Stomach (tissue), 4 donors: ENCODE data around the gene YIPF1.

Experiments used
- EP300 ChIP-seq: sonication (generic); formaldehyde crosslinking; IDR thresholded peaks from one replicate; pipeline ENCODE4 v1.6.1; 2017; ENCODE audit warnings: antibody characterized with exemption
- POLR2A ChIP-seq, 4 donors: fragments of 450-650 bp; IDR thresholded peaks; one replicate each; pipeline ENCODE4 v1.6.1; 2016; ENCODE audit warnings: antibody characterized with exemption in 4 of 4, control low read depth in 2 of 4, mild to moderate bottlenecking in 1 of 4, moderate library complexity in 1 of 4
- POLR2AphosphoS5 ChIP-seq, 3 donors: sonication (generic); formaldehyde crosslinking; IDR thresholded peaks; one replicate each; pipeline ENCODE4 v1.6.1; 2016; ENCODE audit warnings: antibody characterized with exemption in 3 of 3
- TF ChIP-seq, protein P1 (sequence below), 7 experiments: fragments of 450-650 bp in 4 of 7; fragments of 200-600 bp in 3 of 7; sonication (generic) in 3 of 7; IDR thresholded peaks; one replicate each; pipeline ENCODE4 v1.5.1; 2016 to 2019; ENCODE audit warnings: antibody characterized with exemption in 7 of 7, control low read depth in 2 of 7, mild to moderate bottlenecking in 1 of 7

DNA sequence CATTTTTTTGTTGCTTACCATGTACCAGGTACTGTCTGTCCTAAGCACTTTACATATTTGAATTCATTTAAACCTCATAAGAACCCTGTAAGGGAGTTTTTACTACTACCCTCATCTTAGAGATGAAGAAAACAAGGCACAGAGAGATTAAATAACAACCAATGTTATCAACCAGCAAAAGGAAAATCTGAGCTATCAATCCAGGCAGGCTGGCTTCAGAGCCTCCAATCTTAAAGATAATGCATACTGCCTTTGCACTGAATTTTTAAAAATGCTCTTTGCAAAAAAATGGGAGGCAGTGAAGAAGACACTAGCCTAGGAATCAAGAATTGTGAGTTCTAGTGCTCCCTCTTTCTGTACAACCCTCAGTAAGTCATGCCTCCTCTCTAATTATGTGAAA lies 70.2 kb downstream of the YIPF1 start:
- TF ChIP-seq POLR2A (IDR thresholded peaks at IDR 0.05) (no peak), EP300 (no peak), POLR2AphosphoS5 (IDR thresholded peaks at IDR 0.05) (no peak)
- TF ChIP-seq, protein P1, sequence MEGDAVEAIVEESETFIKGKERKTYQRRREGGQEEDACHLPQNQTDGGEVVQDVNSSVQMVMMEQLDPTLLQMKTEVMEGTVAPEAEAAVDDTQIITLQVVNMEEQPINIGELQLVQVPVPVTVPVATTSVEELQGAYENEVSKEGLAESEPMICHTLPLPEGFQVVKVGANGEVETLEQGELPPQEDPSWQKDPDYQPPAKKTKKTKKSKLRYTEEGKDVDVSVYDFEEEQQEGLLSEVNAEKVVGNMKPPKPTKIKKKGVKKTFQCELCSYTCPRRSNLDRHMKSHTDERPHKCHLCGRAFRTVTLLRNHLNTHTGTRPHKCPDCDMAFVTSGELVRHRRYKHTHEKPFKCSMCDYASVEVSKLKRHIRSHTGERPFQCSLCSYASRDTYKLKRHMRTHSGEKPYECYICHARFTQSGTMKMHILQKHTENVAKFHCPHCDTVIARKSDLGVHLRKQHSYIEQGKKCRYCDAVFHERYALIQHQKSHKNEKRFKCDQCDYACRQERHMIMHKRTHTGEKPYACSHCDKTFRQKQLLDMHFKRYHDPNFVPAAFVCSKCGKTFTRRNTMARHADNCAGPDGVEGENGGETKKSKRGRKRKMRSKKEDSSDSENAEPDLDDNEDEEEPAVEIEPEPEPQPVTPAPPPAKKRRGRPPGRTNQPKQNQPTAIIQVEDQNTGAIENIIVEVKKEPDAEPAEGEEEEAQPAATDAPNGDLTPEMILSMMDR (IDR thresholded peaks at IDR 0.05), result no peak
